K562 (cell line): ENCODE results near the gene C6orf47. TPM values are rescaled to one million over a fixed set of nuclear protein-coding genes. Genes with fewer than 3 reads are reported as not detected.

Experiments used
- ATAC-seq: fragments of 200-7000 bp; cut with Tn5 transposase; 3 replicates; pipeline ENCODE4 v1.9.1; 2020; ENCODE audit warnings: moderate library complexity
- BruUV-seq: library from RNA; stranded (reverse); fragments of 400-500 nt; replicated peaks from 2 replicates; lab custom pipeline; 2021; lab: Mats Ljungman, UMichigan
- CTCF ChIA-PET: fragments of 300-600 bp; formaldehyde crosslinking; extraction: SDS; loops from one replicate; lab custom pipeline; 2021; ENCODE audit warnings: low intra/inter-chr PET ratio; lab: Yijun Ruan, JAX
- POLR2A ChIA-PET: fragments of 300-600, 350-650 bp; sonication (Branson Sonifier 250); formaldehyde crosslinking; extraction: SDS; loops from one replicate; lab custom pipeline; 2021; ENCODE audit warnings: antibody characterized with exemption, inconsistent platforms; lab: Yijun Ruan, JAX
- DNase-seq, 4 experiments: peaks; one replicate each; pipeline versions ENCODE4 v3.0.0 to v3.0.0-alpha.2; 2011 to 2018; ENCODE audit warnings: low spot score in 3 of 4, mixed read lengths in 3 of 4; ENCODE audit errors: extremely low read depth in 1 of 4
- FAIRE-seq: peaks from 2 replicates; lab custom pipeline; 2011; peaks lifted over from hg19 to GRCh38; lab: Jason Lieb, UNC
- H2AFZ ChIP-seq: 2 replicates; pipeline ENCODE4 v1.6.0; 2011; ENCODE audit warnings: low read depth, low read length, control low read depth, inconsistent platforms
- H3K27ac ChIP-seq: fragments of 200-600 bp; 3 replicates; pipeline ENCODE4 v1.8.0; 2011; ENCODE audit warnings: low read depth, mild to moderate bottlenecking, control low read depth, inconsistent platforms, low read length, moderate library complexity, mixed read lengths; ENCODE audit errors: extremely low read depth
- H3K27me3 ChIP-seq, 2 experiments: fragments of 300-600 bp in 1 of 2; 2 replicates in 1 of 2; 3 replicates in 1 of 2; pipeline versions ENCODE4 v1.6.0 to v1.8.0; 2011; ENCODE audit warnings: inconsistent platforms in 2 of 2, low read length in 2 of 2, mild to moderate bottlenecking in 1 of 2, mixed read lengths in 1 of 2, moderate library complexity in 1 of 2; ENCODE audit not compliant: control insufficient read depth in 2 of 2, insufficient read depth in 2 of 2
- H3K36me3 ChIP-seq: fragments of 300-600 bp; 3 replicates; pipeline ENCODE4 v1.8.0; 2011; ENCODE audit warnings: mild to moderate bottlenecking, low read length, inconsistent platforms; ENCODE audit not compliant: control insufficient read depth, insufficient read depth
- H3K4me1 ChIP-seq, 2 experiments: fragments of 200-600 bp in 1 of 2; replicated peaks in 1 of 2; 2 replicates in 1 of 2; 3 replicates in 1 of 2; pipeline versions ENCODE4 v1.5.1 to v1.8.0; 2011; ENCODE audit warnings: inconsistent platforms in 2 of 2, low read length in 2 of 2, mild to moderate bottlenecking in 1 of 2, mixed read lengths in 1 of 2, moderate library complexity in 1 of 2; ENCODE audit not compliant: control insufficient read depth in 2 of 2, insufficient read depth in 2 of 2
- H3K4me2 ChIP-seq: 2 replicates; pipeline ENCODE4 v1.6.1; 2011; ENCODE audit warnings: low read length, control low read depth, inconsistent platforms, mixed read lengths; ENCODE audit not compliant: insufficient read depth
- H3K4me3 ChIP-seq: fragments of 200-600 bp; sonication (generic), shearing (Covaris generic); 2 replicates; pipeline ENCODE4 v1.5.1; 2016; ENCODE audit warnings: control low read depth, inconsistent platforms
- H3K79me2 ChIP-seq: fragments of 200-600 bp; 3 replicates; pipeline ENCODE4 v1.8.0; 2011; ENCODE audit warnings: low read length, inconsistent platforms; ENCODE audit not compliant: control insufficient read depth, insufficient read depth
- H3K9ac ChIP-seq, 2 experiments: 2 replicates each; pipeline versions ENCODE4 v1.6.0 to v1.6.1; 2011; ENCODE audit warnings: low read depth in 2 of 2, low read length in 2 of 2, control low read depth in 1 of 2, inconsistent platforms in 1 of 2, mild to moderate bottlenecking in 1 of 2, mixed read lengths in 1 of 2; ENCODE audit not compliant: insufficient read depth in 1 of 2
- H3K9me1 ChIP-seq: one replicate; pipeline ENCODE4 v1.6.0; 2011; ENCODE audit warnings: inconsistent platforms, mild to moderate bottlenecking, low read length, moderate library complexity; ENCODE audit not compliant: control insufficient read depth, insufficient read depth
- H3K9me3 ChIP-seq: replicated peaks from 2 replicates; pipeline ENCODE4 v1.5.1; 2011; ENCODE audit warnings: low read depth, low read length, inconsistent platforms; ENCODE audit not compliant: control insufficient read depth, insufficient read depth
- H4K20me1 ChIP-seq: replicated peaks from 2 replicates; pipeline ENCODE4 v1.6.1; 2011; ENCODE audit warnings: low read length, inconsistent platforms, mixed read lengths; ENCODE audit not compliant: control insufficient read depth, insufficient read depth
- ARNT ChIP-seq, 2 experiments: fragments of 450-650 bp; IDR thresholded peaks; 2 replicates each; pipeline ENCODE4 v1.6.1; 2016; ENCODE audit warnings: mild to moderate bottlenecking in 1 of 2
- CTBP1 ChIP-seq: fragments of 450-650 bp; IDR thresholded peaks from 2 replicates; pipeline ENCODE4 v1.6.1; 2016; ENCODE audit warnings: borderline replicate concordance
- ELF2 ChIP-seq: fragments of 250-450 bp; sonication (Bioruptor Pico); IDR thresholded peaks from 2 replicates; pipeline ENCODE4 v1.5.0; 2021; ENCODE audit warnings: mild to moderate bottlenecking
- IFI16 ChIP-seq: fragments of 250-450 bp; sonication (Bioruptor Pico); IDR thresholded peaks from 2 replicates; pipeline ENCODE4 v2.1.2; 2022; ENCODE audit warnings: mild to moderate bottlenecking, inconsistent platforms
- LARP7 ChIP-seq: fragments of 450-650 bp; IDR thresholded peaks from 2 replicates; pipeline ENCODE4 v1.6.1; 2016
- NEUROD1 ChIP-seq: fragments of 150-350 bp; IDR thresholded peaks from 2 replicates; pipeline ENCODE4 v1.6.1; 2014; ENCODE audit warnings: borderline replicate concordance, low read length, low read depth; ENCODE audit not compliant: partially characterized antibody
- NFATC3 ChIP-seq: fragments of 450-650 bp; IDR thresholded peaks from 2 replicates; pipeline ENCODE4 v1.6.1; 2017; ENCODE audit warnings: mild to moderate bottlenecking
- NFRKB ChIP-seq: fragments of 450-650 bp; IDR thresholded peaks from 2 replicates; pipeline ENCODE4 v1.6.1; 2016; ENCODE audit warnings: low read depth
- NONO ChIP-seq, 2 experiments: fragments of 200-400 bp in 1 of 2; fragments of 450-650 bp in 1 of 2; formaldehyde crosslinking in 1 of 2; IDR thresholded peaks; 2 replicates each; pipeline ENCODE4 v1.6.1; 2017; ENCODE audit warnings: low read depth in 2 of 2, mild to moderate bottlenecking in 2 of 2, moderate library complexity in 2 of 2, low read length in 1 of 2
- NR2F6 ChIP-seq: fragments of 450-650 bp; formaldehyde crosslinking; IDR thresholded peaks from 2 replicates; pipeline ENCODE4 v1.4.0; 2020; ENCODE audit warnings: mild to moderate bottlenecking
- RAD21 ChIP-seq, 2 experiments: fragments of 250-450 bp in 1 of 2; fragments of 450-650 bp in 1 of 2; sonication (Bioruptor Pico) in 1 of 2; formaldehyde crosslinking in 1 of 2; IDR thresholded peaks in 1 of 2; conservative IDR thresholded peaks in 1 of 2; 2 replicates each; pipeline versions ENCODE4 v1.4.0 to v1.8.0; 2020 to 2022; ENCODE audit warnings: mild to moderate bottlenecking in 2 of 2, moderate library complexity in 1 of 2
- SMARCA4 ChIP-seq: fragments of 450-650 bp; IDR thresholded peaks from 2 replicates; pipeline ENCODE4 v1.6.1; 2016
- SMARCE1 ChIP-seq: fragments of 450-650 bp; IDR thresholded peaks from 2 replicates; pipeline ENCODE4 v1.7.1; 2016; ENCODE audit warnings: mild to moderate bottlenecking
- SNAPC5 ChIP-seq: fragments of 250-450 bp; sonication (Bioruptor Pico); IDR thresholded peaks from 2 replicates; pipeline ENCODE4 v1.8.0; 2021; ENCODE audit warnings: moderate library complexity, mild to moderate bottlenecking, inconsistent platforms
- SPI1 ChIP-seq: IDR thresholded peaks from 2 replicates; pipeline ENCODE4 v1.6.1; 2011; ENCODE audit warnings: low read depth, low read length, control low read depth, borderline replicate concordance
- TAF7 ChIP-seq: fragments of 450-650 bp; IDR thresholded peaks from 2 replicates; pipeline ENCODE4 v1.6.1; 2016; ENCODE audit warnings: missing genetic modification characterization, missing compliant biosample characterization
- UBTF ChIP-seq, 2 experiments: IDR thresholded peaks; 2 replicates each; pipeline ENCODE4 v1.6.1; 2012; ENCODE audit warnings: improper control_type of control experiment in 2 of 2, low read depth in 2 of 2, low read length in 2 of 2, borderline replicate concordance in 1 of 2
- XRCC4 ChIP-seq: IDR thresholded peaks from one replicate; pipeline ENCODE4 v1.6.1; 2011; ENCODE audit not compliant: insufficient read depth, insufficient read length; ENCODE audit errors: extremely low read depth
- ZNF175 ChIP-seq: fragments of 200-800 bp; sonication (Bioruptor generic); IDR thresholded peaks from 2 replicates; pipeline ENCODE4 v1.6.1; 2016; ENCODE audit warnings: low read depth, mild to moderate bottlenecking, missing genetic modification characterization, missing compliant biosample characterization
- ZNF584 ChIP-seq: fragments of 200-800 bp; sonication (Bioruptor generic); IDR thresholded peaks from 2 replicates; pipeline ENCODE4 v1.6.1; 2016; ENCODE audit warnings: low read depth, mild to moderate bottlenecking, missing genetic modification characterization, missing compliant biosample characterization
- WGBS: fragments of 100-300 bp; shearing (Covaris generic); methylation state at CpG from one replicate; pipeline ENCODE4 v1.1.6; 2016; ENCODE audit warnings: low coverage, mixed read lengths; ENCODE audit not compliant: insufficient coverage; ENCODE audit errors: missing lambda C conversion rate; 5-methylcytosine and 5-hydroxymethylcytosine counted together
- in situ Hi-C: fragments of 300-500 bp; cut with MboI; formaldehyde crosslinking; loops from 4 replicates; pipeline ENCODE4 v1.15.0; 2018; ENCODE audit warnings: inconsistent platforms, mixed read lengths
- intact Hi-C: fragments of 100-400 bp; cut with micrococcal nuclease; formaldehyde crosslinking; loops from 2 replicates; pipeline ENCODE4 v1.14.2; 2022
- polyA plus RNA-seq, 8 experiments: library from polyadenylated mRNA; depleted of rRNA in 4 of 8; stranded (reverse) in 5 of 8; unstranded in 3 of 8; fragments of >200 nt; fragmentation: Nextera tagmentation in 2 of 8; fragmentation: Illumina TruSeq in 1 of 8; extraction: Ambion mirVana in 2 of 8; extraction: Trizol in 1 of 8; gene quantifications; 2 replicates each; pipeline versions ENCODE4 v1.2.1 to v1.2.3, GENCODE V29; 2011 to 2014; ENCODE audit warnings: inconsistent platforms in 1 of 8, missing spikeins in 1 of 8
- total RNA-seq, 7 experiments: library from RNA; depleted of rRNA in 6 of 7; stranded (reverse); fragments of >200 nt in 6 of 7; fragmentation: Illumina TruSeq in 2 of 7; extraction: Trizol in 2 of 7; gene quantifications; 2 replicates each; pipeline versions ENCODE4 v1.2.1 to v1.2.3, GENCODE V29; 2011 to 2021; ENCODE audit warnings: low replicate concordance in 1 of 7

Gene C6orf47
- total and polyA plus RNA-seq, 9 of the 15 experiments (the other 6 are each of a cell fraction or from before 2014, with no cell fraction given): 0.14 to 43.8 (median 27.0) TPM

- TF ChIP-seq NFATC3 (no peak), TAF7 (no peak), NR2F6 (CRISPR knock-in tag) (no peak), SNAPC5 (no peak), SMARCE1 (peak; percentile 37; the same call in 1 of the 2 replicates), RAD21 (CRISPR knock-in tag; conservative IDR thresholded peaks at IDR 0.05 in 1 of 2, IDR thresholded peaks at IDR 0.05 in 1 of 2) (no peak), ARNT (IDR thresholded peaks at IDR 0.05) (no peak), IFI16 (CRISPR knock-in tag) (no peak), XRCC4 (no peak), NFRKB (no peak)
- TF ChIP-seq, all 486 proteins: peak for 8
Observed at GRCh38 chr6:31615748-31616147, 44.8 kb downstream of the C6orf47 start (continued).

- 51% methylated on average over 6 of the region's 6 CpGs for WGBS
- intact Hi-C loops (no loop called here), in situ Hi-C loops (no loop called here)
- Histone ChIP-seq H3K4me1 (peaks cover 27 to 36% of the 10 kb centered on the region in 2 experiments), H3K4me3 (no peak within 1 kb of the TSS), H2AFZ (peak within 1 kb of the TSS; percentile 58), H3K9me3 (no peaks in the 10 kb centered on the region), H3K79me2 (no peaks in the 10 kb centered on the region; the same call in 2 of the 3 replicates), H3K27ac (peak within 1 kb of the TSS; percentile 49; the same call in 2 of the 3 replicates), H3K9ac (peak within 1 kb of the TSS; percentile 30 to 84), H3K9me1 (no peaks in the 10 kb centered on the region), H3K27me3 (no peaks in the 10 kb centered on the region), H3K4me2 (peak within 1 kb of the TSS; percentile 57), H4K20me1 (no peaks in the 10 kb centered on the region), H3K36me3 (no peaks in the 10 kb centered on the region)
- POLR2A ChIA-PET: interaction anchor here (0.6 kb wide), 1 partner anchor 77 kb away, joined by 5 read pairs; no protein-coding TSS in a partner anchor
- ATAC-seq (no peak; the same call in 2 of the 3 replicates), FAIRE-seq (no peak), DNase-seq (peak in 3 of 4 experiments; percentile 21 to 50 (median 46))
- no TSS peak for BruUV-seq
- CTCF ChIA-PET: no interaction called here
- TF ChIP-seq ZNF175 (CRISPR knock-in tag) (no peak), UBTF (IDR thresholded peaks at IDR 0.05; ENCODE audit: borderline replicate concordance in 1 of 2, low read depth in 2 of 2, low read length in 2 of 2) (peak in 1 of 2 experiments; percentile 58; a peak in 1 of 4 replicates), NONO (IDR thresholded peaks at IDR 0.05; ENCODE audit: low read depth in 2 of 2, low read length in 1 of 2) (no peak), SPI1 (peak; percentile 94), ELF2 (0 out of 2 replicates have a peak, but pooled peaks have one; percentile 31), CTBP1 (peak; percentile 51), LARP7 (no peak), ZNF584 (no peak), SMARCA4 (peak; percentile 48; the same call in 1 of the 2 replicates), NEUROD1 (peak; percentile 14)
Observed at GRCh38 chr6:31614684-31615578, 45.6 kb downstream of the C6orf47 start, which contains the start of gene AIF1. Gene AIF1 (plus strand): TSS chr6:31615234. CDS start chr6:31615330, 96 bp downstream.
